Right cardiac atrium (tissue), 5 donors: ENCODE results near the gene HOXD3. TPM values are rescaled to one million over a fixed set of nuclear protein-coding genes. Genes with fewer than 3 reads are reported as not detected.
A peak's percentile ranks its signal among the peaks of the same experiment; 100 is the strongest.

ENCODE experiments used
- ATAC-seq, 2 donors: fragments of 200-7000 bp; cut with Tn5 transposase; one replicate each; pipeline versions ENCODE4 v1.8.0 to v1.9.1; 2020; ENCODE audit warnings: moderate library complexity in 2 of 2, mild to moderate bottlenecking in 1 of 2
- DNase-seq, 3 donors: peaks; one replicate each; pipeline ENCODE4 v3.0.0-alpha.2; 2020
- H3K27ac ChIP-seq: one replicate; pipeline ENCODE4 v1.5.1; 2013; ENCODE audit warnings: mild to moderate bottlenecking, low read length, control low read depth, moderate library complexity
- H3K27me3 ChIP-seq: one replicate; pipeline ENCODE4 v1.6.1; 2013; ENCODE audit not compliant: control insufficient read depth, insufficient read depth
- H3K4me1 ChIP-seq: one replicate; pipeline ENCODE4 v1.6.1; 2013; ENCODE audit warnings: low read length; ENCODE audit not compliant: control insufficient read depth, insufficient read depth
- H3K4me3 ChIP-seq: one replicate; pipeline ENCODE4 v1.5.1; 2013; ENCODE audit warnings: low read length, control low read depth
- H3K9me3 ChIP-seq: one replicate; pipeline ENCODE4 v1.6.1; 2013; ENCODE audit warnings: low read length; ENCODE audit not compliant: control insufficient read depth
- WGBS: extraction: QIAGEN DNeasy Blood & Tissue Kit; methylation state at CpG from one replicate; pipeline ENCODE4 v1.1.7; 2013; 5-methylcytosine and 5-hydroxymethylcytosine counted together
- intact Hi-C, 4 donors: fragments of 100-400 bp; cut with DNase I; formaldehyde crosslinking; loops; one replicate each; pipeline versions ENCODE4 v1.11.0 to v1.14.0; 2022 to 2023
- polyA plus RNA-seq: library from polyadenylated mRNA; stranded (reverse); fragments of 200-250 nt; gene quantifications from one replicate; pipeline ENCODE4 v1.2.3, GENCODE V29; 2013
- total RNA-seq, 4 donors: library from RNA; stranded (reverse); fragmentation: NEBNext Ultra II Directional; extraction: Animal tissue kit (Norgen Biotek cat#: 25700); gene quantifications; one replicate each; pipeline ENCODE4 v1.2.1, GENCODE V29; 2021
- donor health status: healthy with polysubstance abuse.
- donor health status: DM: no; HTN: yes; CAD: no.
- donor health status: DM: no; HTN: no; CAD: no.
- donor health status: DM: no; HTN: yes; CAD: no; lungs with severe emphysema.
- donor health status: DM: yes; HTN: yes; CAD: no.

The HOXD3 gene
- total and polyA plus RNA-seq, 5 donors = 0.16 TPM; not detected in 4

DNA sequence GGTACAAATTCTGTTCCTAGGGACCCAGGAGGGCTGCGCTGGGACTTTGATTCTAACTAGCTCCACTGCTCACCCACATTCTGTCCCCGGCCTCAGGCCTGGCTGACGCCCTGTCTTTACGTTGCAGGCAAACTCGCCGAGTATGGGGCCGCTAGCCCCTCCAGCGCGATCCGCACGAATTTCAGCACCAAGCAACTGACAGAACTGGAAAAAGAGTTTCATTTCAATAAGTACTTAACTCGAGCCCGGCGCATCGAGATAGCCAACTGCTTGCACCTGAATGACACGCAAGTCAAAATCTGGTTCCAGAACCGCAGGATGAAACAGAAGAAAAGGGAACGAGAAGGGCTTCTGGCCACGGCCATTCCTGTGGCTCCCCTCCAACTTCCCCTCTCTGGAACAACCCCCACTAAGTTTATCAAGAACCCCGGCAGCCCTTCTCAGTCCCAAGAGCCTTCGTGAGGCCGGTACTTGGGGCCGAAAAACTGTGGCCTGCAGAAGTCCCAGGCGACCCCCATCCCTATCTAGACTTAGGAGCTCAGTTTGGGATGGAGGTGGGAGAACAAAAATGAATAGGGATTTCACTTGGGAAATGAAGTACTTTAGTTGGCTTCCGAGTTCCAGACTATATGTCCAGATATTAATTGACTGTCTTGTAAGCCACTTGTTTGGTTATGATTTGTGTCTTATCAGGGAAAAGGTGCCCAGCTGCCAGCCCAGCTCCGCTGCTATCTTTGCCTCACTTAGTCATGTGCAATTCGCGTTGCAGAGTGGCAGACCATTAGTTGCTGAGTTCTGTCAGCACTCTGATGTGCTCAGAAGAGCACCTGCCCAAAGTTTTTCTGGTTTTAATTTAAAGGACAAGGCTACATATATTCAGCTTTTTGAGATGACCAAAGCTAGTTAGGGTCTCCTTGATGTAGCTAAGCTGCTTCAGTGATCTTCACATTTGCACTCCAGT is 32.9 kb downstream of the HOXD3 start:
- Histone ChIP-seq H3K27ac (no peak overlapping the region), H3K9me3 (no peaks in the 10 kb centered on the region), H3K27me3 (peaks cover 18% of the 10 kb centered on the region), H3K4me3 (no peak overlapping the region), H3K4me1 (no peaks in the 10 kb centered on the region)
- DNase-seq (peak in 1 of 3 donors; percentile 35), ATAC-seq (peak in 1 of 2 donors; percentile 43)
- WGBS = 11% methylated on average over 28 of the region's 28 CpGs
- intact Hi-C loops = no loop called here

DNA sequence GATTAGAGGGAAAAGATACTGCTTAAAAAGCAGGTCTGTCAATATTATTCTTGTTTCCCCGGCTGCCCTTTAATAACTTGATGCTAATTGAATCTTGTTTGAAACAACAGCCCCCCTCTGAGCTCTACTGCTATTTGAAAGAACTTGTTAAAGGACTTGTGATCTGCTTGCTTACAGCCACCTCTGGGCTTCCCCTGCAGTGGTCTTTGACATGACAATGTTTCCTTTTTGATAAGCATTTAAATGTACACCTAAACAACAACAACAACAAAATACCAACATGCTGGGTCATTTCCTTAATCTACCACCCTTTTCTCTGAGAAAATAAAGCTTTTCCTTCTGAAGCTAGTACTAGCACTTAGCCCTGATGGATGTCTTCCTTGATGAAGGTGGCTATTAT is 35.2 kb downstream of the HOXD3 start:
- DNase-seq (no peak), ATAC-seq (no peak)
- 16% methylated on average over 1 of the region's 1 CpG for WGBS
- intact Hi-C loops = no loop called here
- Histone ChIP-seq H3K4me1 (no peaks in the 10 kb centered on the region), H3K4me3 (no peak overlapping the region), H3K27ac (no peak overlapping the region), H3K9me3 (no peaks in the 10 kb centered on the region), H3K27me3 (peaks cover 18% of the 10 kb centered on the region)

DNA sequence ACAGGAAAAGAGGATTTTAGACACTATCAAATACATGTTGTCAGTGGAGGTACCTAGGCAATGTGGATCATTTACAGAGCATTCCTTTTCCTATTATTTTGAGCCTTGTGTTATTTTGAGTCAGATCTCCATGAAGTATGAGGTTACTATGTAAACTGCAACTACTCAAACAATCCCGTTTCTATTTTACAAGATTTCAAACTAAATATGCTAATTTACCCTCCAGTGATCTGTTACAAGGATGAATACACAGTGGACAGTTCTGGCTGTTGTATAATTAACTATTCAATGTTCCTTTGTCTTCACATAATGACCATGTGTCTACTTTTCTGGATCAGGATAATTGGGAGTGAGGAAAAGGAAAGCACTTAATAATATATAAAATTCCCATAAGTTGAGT is 35.9 kb downstream of the HOXD3 start:
- no peak for ATAC-seq
- Histone ChIP-seq H3K9me3 (no peaks in the 10 kb centered on the region), H3K27ac (no peak overlapping the region), H3K27me3 (peaks cover 18% of the 10 kb centered on the region), H3K4me1 (no peaks in the 10 kb centered on the region), H3K4me3 (no peak overlapping the region)
- intact Hi-C loops = no loop called here
- 25% methylated on average over 1 of the region's 1 CpG for WGBS
- DNase-seq = no peak

- DNase-seq (no peak), ATAC-seq (no peak)
- H3K27me3 ChIP-seq = no peaks in the 10 kb centered on the region
- no peak overlapping the region for H3K4me3 ChIP-seq
- intact Hi-C loops = no loop called here
- no peak overlapping the region for H3K27ac ChIP-seq
- H3K9me3 ChIP-seq = peaks cover 4% of the 10 kb centered on the region
- no peaks in the 10 kb centered on the region for H3K4me1 ChIP-seq
These were observed 42.8 kb downstream of the HOXD3 start for GRCh38 chr2:176199902-176200301.

DNA sequence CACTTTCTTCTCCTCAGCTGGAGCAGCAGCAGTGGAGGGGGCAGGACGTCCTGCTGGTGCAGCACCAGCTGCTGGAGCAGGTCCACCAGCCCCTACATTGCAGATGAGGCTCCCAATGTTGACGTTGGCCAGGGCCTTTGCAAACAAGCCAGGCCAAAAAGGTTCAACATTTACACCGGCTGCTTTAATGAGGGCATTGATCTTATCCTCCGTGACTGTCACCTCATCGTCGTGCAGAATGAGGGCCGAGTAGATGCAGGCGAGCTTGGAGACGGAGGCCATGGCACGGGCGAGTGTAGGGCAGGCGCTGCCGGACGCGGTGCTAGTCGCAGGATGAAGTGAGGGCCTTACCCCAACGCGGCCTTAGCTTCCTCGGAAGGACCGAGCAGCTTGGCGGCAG is 43.9 kb downstream of the HOXD3 start:
- DNase-seq (peak in 1 of 3 donors; percentile 33), ATAC-seq (no peak)
- no peak overlapping the region for H3K4me3 ChIP-seq
- no peaks in the 10 kb centered on the region for H3K4me1 ChIP-seq
- H3K27me3 ChIP-seq = no peaks in the 10 kb centered on the region
- intact Hi-C loops = no loop called here
- WGBS = 68% methylated on average over 21 of the region's 21 CpGs
- no peak overlapping the region for H3K27ac ChIP-seq
- H3K9me3 ChIP-seq = peaks cover 4% of the 10 kb centered on the region

- no peaks in the 10 kb centered on the region for H3K4me1 ChIP-seq
- H3K27me3 ChIP-seq = no peaks in the 10 kb centered on the region
- ATAC-seq (no peak), DNase-seq (no peak)
- H3K27ac ChIP-seq = no peak overlapping the region
- H3K4me3 ChIP-seq = no peak overlapping the region
- intact Hi-C loops = no loop called here
- H3K9me3 ChIP-seq = peaks cover 4% of the 10 kb centered on the region
- WGBS = 85% methylated on average over 7 of the region's 7 CpGs
These were observed 45.4 kb downstream of the HOXD3 start for GRCh38 chr2:176202491-176202890.

GRCh38 chr2:176205126-176205525 is 48.0 kb downstream of the HOXD3 start:
- Histone ChIP-seq H3K27me3 (no peaks in the 10 kb centered on the region), H3K4me3 (no peak overlapping the region), H3K9me3 (peaks cover 4% of the 10 kb centered on the region), H3K27ac (no peak overlapping the region), H3K4me1 (no peaks in the 10 kb centered on the region)
- ATAC-seq (no peak), DNase-seq (no peak)
- intact Hi-C loops = no loop called here
- 81% methylated on average over 1 of the region's 1 CpG for WGBS

DNA sequence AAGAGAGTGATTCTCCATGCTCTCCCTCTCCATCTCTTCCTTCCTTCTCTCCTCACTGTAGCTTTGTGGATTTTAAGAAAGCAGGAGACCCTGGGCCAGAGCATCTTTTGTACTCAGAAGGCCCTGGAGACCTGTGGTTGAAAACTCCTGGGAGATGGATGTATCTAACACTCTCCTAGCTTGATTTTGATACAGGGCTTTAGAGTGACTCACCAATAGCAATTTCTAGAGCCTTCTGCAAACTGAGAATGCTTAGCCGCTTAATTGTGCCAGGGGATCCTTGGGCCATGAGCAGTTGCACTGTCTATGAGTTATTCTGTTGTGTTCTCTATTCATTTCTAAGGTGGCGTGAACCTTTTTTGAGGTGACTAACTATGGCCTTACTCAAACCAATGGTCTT is 49.0 kb downstream of the HOXD3 start:
- Histone ChIP-seq H3K27me3 (no peaks in the 10 kb centered on the region), H3K4me1 (no peaks in the 10 kb centered on the region), H3K27ac (no peak overlapping the region), H3K9me3 (peaks cover 4% of the 10 kb centered on the region), H3K4me3 (no peak overlapping the region)
- WGBS = 94% methylated on average over 2 of the region's 2 CpGs
- ATAC-seq (no peak), DNase-seq (no peak)
- intact Hi-C loops = no loop called here

- WGBS = 43% methylated on average over 2 of the region's 2 CpGs
- no peak overlapping the region for H3K4me3 ChIP-seq
- H3K27me3 ChIP-seq = no peaks in the 10 kb centered on the region
- intact Hi-C loops = no loop called here
- H3K9me3 ChIP-seq = peaks cover 4% of the 10 kb centered on the region
- DNase-seq (no peak), ATAC-seq (no peak)
- H3K27ac ChIP-seq = no peak overlapping the region
- H3K4me1 ChIP-seq = no peaks in the 10 kb centered on the region
These were observed 49.6 kb downstream of the HOXD3 start for GRCh38 chr2:176206682-176207081.

GRCh38 chr2:176211110-176211509 is 54.0 kb downstream of the HOXD3 start:
- Histone ChIP-seq H3K27me3 (no peaks in the 10 kb centered on the region), H3K4me1 (peaks cover 2% of the 10 kb centered on the region), H3K4me3 (no peak overlapping the region), H3K9me3 (no peaks in the 10 kb centered on the region), H3K27ac (no peak overlapping the region)
- 79% methylated on average over 1 of the region's 1 CpG for WGBS
- intact Hi-C loops = no loop called here
- DNase-seq = no peak
- ATAC-seq = no peak

GRCh38 chr2:176212276-176212675 is 55.2 kb downstream of the HOXD3 start:
- intact Hi-C loops = no loop called here
- Histone ChIP-seq H3K27ac (no peak overlapping the region), H3K27me3 (no peaks in the 10 kb centered on the region), H3K4me1 (peaks cover 2% of the 10 kb centered on the region), H3K9me3 (no peaks in the 10 kb centered on the region), H3K4me3 (no peak overlapping the region)
- ATAC-seq (no peak), DNase-seq (no peak)
